ENCODE results near the gene ALPP. TPM values are rescaled to one million over a fixed set of nuclear protein-coding genes. Genes with fewer than 3 reads are reported as not detected.
A peak's percentile ranks its signal among the peaks of the same experiment; 100 is the strongest.

The ALPP gene
- total and polyA plus RNA-seq, 2 of the 13 experiments (the other 11 are each of a cell fraction or from before 2014, with no cell fraction given) = not detected

GRCh38 chr2:232398293-232399034 lies 19.9 kb downstream of the ALPP start (continued):
- TF ChIP-seq ZNF136 (CRISPR knock-in tag; IDR thresholded peaks at IDR 0.05; ENCODE audit: low read depth) (no peak), TEAD3 (CRISPR knock-in tag; optimal IDR thresholded peaks at IDR 0.05; ENCODE audit: borderline replicate concordance) (no peak)

GRCh38 chr2:232400256-232401015 lies 21.9 kb downstream of the ALPP start:
- Histone ChIP-seq H3K4me2 (ENCODE audit: low read depth, low read length) (no peak overlapping the region), H3K27ac (ENCODE audit: extremely low read length, insufficient read depth, low read length) (no peak overlapping the region), H3K4me1 (ENCODE audit: insufficient read depth, low read length) (no peaks in the 10 kb centered on the region), H2AFZ (ENCODE audit: low read length) (no peak overlapping the region), H3K9ac (ENCODE audit: insufficient read depth, low read depth, low read length) (no peak overlapping the region), H3K9me3 (ENCODE audit: low read length) (no peaks in the 10 kb centered on the region), H4K20me1 (ENCODE audit: insufficient read depth, low read length) (no peaks in the 10 kb centered on the region), H3K36me3 (replicated peaks in 1 of 2; ENCODE audit: control insufficient read depth in 1 of 2, insufficient read depth in 2 of 2, low read length in 2 of 2) (no peaks in the 10 kb centered on the region), H3K79me2 (ENCODE audit: insufficient read depth, low read length) (no peaks in the 10 kb centered on the region), H3K27me3 (ENCODE audit: control insufficient read depth in 1 of 2, insufficient read depth in 2 of 2, low read length in 2 of 2) (peaks cover 0 to 11% of the 10 kb centered on the region in 2 experiments; a peak in 2 of 5 replicates), H3K4me3 (replicated peaks in 1 of 3; ENCODE audit: insufficient read depth in 1 of 3, low read depth in 2 of 3, low read length in 3 of 3) (no peak overlapping the region)
- intact Hi-C loops (cut with micrococcal nuclease; ENCODE audit: unreplicated experiment) = no loop called here
- no peak for DNase-seq (ENCODE audit: low spot score)
- no peak for FAIRE-seq
- 16% methylated on average over 9 of the region's 9 CpGs for WGBS (ENCODE audit: low lambda C conversion rate)
- no peak for ATAC-seq
- CTCF ChIA-PET (ENCODE audit: low intra/inter-chr PET ratio, low total read pairs) = no interaction called here
- in situ Hi-C loops (cut with HindIII; ENCODE audit: extremely low pct_ligation_motif_present, low pct_unique_long_range_greater_than_20kb) = no loop called here
- POLR2A ChIA-PET = no interaction called here
- no TSS peak for BruUV-seq (replicated peaks)
- TF ChIP-seq ATF7 (IDR thresholded peaks at IDR 0.05) (peak; percentile 99), ATF7 (CRISPR knock-in tag; IDR thresholded peaks at IDR 0.05) (no peak), LCORL (IDR thresholded peaks at IDR 0.05) (0 out of 2 replicates have a peak, but pooled peaks have one; percentile 12), LCORL (CRISPR knock-in tag; IDR thresholded peaks at IDR 0.05) (no peak), CREB1 (IDR thresholded peaks at IDR 0.05) (peak; percentile 68; the same call in 1 of the 2 replicates), CREB1 (CRISPR knock-in tag; IDR thresholded peaks at IDR 0.05) (no peak), TEAD2 (CRISPR knock-in tag; IDR thresholded peaks at IDR 0.05) (no peak)
